Sciatic nerve (tissue), 2 donors: ENCODE measurements around the gene CD164L2. TPM values are rescaled to one million over a fixed set of nuclear protein-coding genes. Genes with fewer than 3 reads are reported as not detected.
A peak's percentile ranks its signal among the peaks of the same experiment; 100 is the strongest.
"Not testable (repeated sequence)": the region's sequence is repeated elsewhere in the genome, so short reads cannot be mapped to it uniquely, and the experiment has no call there.

ENCODE experiments used
- ATAC-seq: fragments of 200-7000 bp; cut with Tn5 transposase; one replicate; pipeline ENCODE4 v1.9.1; 2020; ENCODE audit warnings: mild to moderate bottlenecking, moderate library complexity
- DNase-seq: peaks from one replicate; pipeline ENCODE4 v3.0.0-alpha.2; 2020; ENCODE audit warnings: low spot score
- intact Hi-C: fragments of 100-400 bp; cut with DNase I; formaldehyde crosslinking; loops from one replicate; pipeline ENCODE4 v1.14.2; 2022
- total RNA-seq: library from RNA; stranded (reverse); fragmentation: NEBNext Ultra II Directional; extraction: Animal tissue kit (Norgen Biotek cat#: 25700); gene quantifications from one replicate; pipeline ENCODE4 v1.2.1, GENCODE V29; 2021
- donor health status: DM: no; HTN: no; CAD: no.
- donor health status: DM: no; HTN: no; CAD: no.

The CD164L2 gene
- total RNA-seq, 1 donor from 2014 or later: not detected

GRCh38 chr1:27392778-27393635, 9.9 kb upstream of the CD164L2 start:
- DNase-seq (no peak), ATAC-seq (no peak)
- intact Hi-C loops: loop anchor here (5.0 kb wide), 2 partner anchors 36 to 91 kb away; no protein-coding TSS in a partner anchor

GRCh38 chr1:27392096-27392777, 9.1 kb upstream of the CD164L2 start, which contains the start of gene GPR3:
Gene GPR3 (plus strand): TSS chr1:27392622. CDS start chr1:27393799, 1,177 bp downstream.
- ATAC-seq: peak; percentile 90
- peak; percentile 92 for DNase-seq
- intact Hi-C loops: loop anchor here (5.0 kb wide), 2 partner anchors 35 to 90 kb away; no protein-coding TSS in a partner anchor

GRCh38 chr1:27391511-27392095, 8.5 kb upstream of the CD164L2 start:
- intact Hi-C loops: loop anchor here (5.0 kb wide), 2 partner anchors 34 to 89 kb away; no protein-coding TSS in a partner anchor
- ATAC-seq: peak; percentile 44
- DNase-seq: no peak

DNA sequence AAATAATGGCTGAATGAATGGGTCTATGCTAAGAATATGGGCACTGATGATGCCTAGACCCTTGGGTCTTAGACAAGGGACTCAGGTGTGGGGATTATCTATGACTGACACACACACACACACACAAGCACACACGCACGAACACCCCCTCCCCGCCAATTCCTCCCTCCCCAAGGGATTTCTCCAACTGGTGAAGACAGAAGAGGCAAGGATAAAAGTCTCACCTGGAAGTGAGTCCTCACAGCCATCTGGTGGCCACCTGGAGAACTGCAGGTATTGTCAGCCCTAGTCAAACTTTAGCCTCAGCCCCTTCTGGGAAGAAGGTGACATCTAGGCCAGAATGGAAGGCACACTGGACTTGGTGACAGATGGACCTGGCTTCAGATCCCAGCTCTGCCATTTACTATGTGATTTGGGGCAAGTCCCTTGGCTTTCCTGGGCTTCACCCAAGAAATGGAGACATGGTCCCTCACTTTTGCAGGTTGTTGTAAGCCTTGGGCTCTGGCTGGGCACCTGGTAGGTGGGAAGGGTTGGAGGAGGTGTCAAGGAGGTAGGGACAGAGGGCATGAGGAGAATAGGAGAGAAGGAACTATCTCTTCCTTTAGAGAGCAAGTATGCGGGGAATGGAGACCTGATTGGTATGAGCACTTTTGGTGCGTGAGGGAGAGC, 5.3 kb upstream of the CD164L2 start:
- intact Hi-C loops: no loop called here
- peak; percentile 83 for DNase-seq
- no peak for ATAC-seq

GRCh38 chr1:27384797-27385196, 1.7 kb upstream of the CD164L2 start:
- ATAC-seq, intact Hi-C loops, DNase-seq: not testable (repeated sequence)

DNA sequence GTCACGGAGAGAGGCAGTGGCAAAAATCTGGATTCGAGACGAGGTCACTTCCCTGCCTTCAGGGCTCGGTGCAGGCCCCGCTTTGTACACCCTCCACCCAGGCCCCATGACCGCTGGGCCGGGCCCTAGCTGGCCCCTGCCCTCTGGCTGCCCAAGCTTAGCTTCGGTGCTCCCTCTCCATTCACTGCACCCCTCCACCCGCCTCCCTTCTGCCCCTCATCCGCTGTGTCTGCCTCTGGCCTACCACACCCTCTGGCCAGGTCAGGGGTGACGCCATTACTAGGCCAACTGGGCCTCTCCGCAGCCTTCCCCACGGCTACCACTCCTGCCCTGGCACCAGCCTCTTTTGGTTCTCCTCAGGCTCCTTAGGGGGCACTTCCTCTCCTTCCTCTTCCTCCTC, 528 bp upstream of the CD164L2 start:
- DNase-seq (no peak), ATAC-seq (no peak)
- intact Hi-C loops: no loop called here

GRCh38 chr1:27381969-27382762, 967 bp downstream of the CD164L2 start:
- ATAC-seq: no peak
- intact Hi-C loops: no loop called here

DNA sequence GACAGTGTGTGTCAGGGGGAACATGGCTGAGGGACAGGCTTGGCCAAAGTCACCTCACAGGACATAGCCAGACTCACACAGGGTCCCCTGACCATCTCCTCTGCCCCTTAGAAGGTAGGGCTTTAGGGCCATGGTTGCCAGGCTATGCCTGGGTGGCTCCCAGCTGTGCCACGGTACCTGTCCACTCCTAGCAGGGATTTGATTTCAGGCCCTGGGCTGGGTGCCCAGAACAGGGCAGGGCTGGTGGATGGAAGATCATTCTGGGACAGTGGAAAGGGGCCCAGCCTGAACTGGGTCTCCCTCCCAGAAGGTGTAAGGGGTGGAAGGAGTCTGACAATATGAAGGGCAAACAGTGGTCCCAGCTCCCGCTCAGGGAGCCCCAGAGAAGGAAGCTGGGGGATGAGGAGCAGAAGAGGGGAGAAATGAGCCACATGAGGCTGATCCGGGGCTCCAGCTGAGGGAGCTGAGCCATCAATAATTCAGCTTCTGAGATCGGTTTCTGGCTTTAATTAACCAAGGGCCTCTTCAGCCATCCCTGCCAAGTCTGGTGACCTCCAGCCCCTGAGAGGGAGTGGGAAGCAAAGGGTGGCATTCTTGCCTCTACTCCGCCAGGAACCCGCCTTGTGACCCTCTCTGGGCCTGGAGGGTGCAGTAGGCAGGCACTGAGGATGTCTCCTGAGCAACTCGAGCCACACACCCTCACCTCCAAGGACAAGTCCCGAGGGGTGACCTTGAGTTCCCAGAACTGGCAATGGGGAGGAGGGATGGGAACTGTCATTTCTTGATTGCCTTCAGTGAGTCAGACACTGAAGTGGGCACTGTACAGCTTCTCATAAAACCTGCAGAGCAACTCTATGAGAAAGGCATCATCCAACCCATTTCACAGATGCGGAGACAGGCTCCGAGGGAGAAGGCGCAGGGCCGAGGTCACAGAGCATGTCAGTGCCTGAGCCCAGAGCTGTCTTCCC, 2.1 kb downstream of the CD164L2 start:
- ATAC-seq (peak; percentile 38), DNase-seq (no peak)
- intact Hi-C loops: no loop called here

More at GRCh38 chr1:27381969-27382762, 967 bp downstream of the CD164L2 start:
- DNase-seq: no peak

- no peak for DNase-seq
- intact Hi-C loops: no loop called here
- peak; percentile 43 for ATAC-seq
Measured at GRCh38 chr1:27380224-27380623, 2.9 kb downstream of the CD164L2 start.

DNA sequence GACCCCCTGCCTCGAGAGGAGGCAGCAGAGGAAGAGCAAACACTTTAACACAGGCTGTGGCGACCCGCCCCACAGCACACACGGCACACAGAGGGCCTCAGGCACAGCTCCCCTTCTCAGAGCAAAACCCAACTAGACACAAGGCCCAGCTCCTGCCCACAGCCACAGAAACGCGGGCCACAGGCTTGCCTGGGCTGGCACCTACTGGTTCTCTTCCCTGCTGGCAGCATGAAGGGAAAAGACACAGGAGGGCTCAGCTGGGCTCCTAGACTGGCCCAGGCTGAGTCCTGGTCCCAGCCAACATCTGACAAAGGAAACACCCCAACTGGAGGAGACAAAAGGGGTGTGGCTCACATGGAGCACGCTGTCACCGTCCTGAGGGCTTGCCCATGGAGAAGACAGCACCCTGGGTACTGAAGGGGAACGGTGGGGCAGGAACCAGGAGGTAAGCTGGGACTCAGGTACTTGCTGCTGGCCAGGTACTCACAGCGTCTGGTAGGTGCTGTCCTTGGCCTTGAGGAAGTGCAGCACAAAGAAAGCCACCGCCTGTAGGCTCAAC, 3.5 kb downstream of the CD164L2 start:
- ATAC-seq: no peak
- DNase-seq: no peak
- intact Hi-C loops: no loop called here

DNA sequence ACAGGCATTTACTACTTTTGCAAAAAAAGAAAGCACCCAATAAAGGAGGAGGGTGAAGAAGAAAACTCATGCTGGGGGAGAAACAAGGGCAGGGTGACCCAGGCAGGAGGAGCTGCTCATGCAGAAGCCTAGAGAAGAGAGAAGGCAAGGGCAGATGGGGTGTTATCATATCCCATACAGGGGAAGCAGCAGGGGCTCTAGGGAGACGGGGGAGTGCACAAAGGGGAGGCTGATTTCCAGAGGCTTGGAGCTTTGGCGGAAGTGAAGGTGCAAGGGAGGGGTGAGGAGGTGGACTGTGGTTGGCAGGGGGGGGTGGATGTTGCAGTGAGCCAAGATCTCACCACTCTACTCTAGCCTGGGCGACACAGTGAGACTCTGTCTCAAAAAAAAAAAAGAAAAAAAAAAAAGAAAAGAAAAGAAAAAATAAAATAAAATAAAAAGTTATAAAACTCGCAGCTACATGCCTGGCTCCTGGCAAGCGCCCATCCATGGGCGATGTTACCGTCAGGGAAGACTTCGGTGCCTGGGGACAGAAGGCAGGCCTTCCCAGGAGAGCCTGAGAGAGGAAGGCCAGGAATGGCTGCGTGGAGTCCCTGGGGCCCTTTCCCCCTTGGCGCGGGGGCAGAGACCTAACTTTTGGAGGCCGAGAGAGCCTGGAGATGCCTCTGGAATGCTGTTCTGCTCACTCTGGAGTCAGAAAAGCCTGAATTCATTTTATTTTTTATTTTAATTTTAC, 5.2 kb downstream of the CD164L2 start:
- intact Hi-C loops: no loop called here
- DNase-seq (no peak), ATAC-seq (no peak)

DNA sequence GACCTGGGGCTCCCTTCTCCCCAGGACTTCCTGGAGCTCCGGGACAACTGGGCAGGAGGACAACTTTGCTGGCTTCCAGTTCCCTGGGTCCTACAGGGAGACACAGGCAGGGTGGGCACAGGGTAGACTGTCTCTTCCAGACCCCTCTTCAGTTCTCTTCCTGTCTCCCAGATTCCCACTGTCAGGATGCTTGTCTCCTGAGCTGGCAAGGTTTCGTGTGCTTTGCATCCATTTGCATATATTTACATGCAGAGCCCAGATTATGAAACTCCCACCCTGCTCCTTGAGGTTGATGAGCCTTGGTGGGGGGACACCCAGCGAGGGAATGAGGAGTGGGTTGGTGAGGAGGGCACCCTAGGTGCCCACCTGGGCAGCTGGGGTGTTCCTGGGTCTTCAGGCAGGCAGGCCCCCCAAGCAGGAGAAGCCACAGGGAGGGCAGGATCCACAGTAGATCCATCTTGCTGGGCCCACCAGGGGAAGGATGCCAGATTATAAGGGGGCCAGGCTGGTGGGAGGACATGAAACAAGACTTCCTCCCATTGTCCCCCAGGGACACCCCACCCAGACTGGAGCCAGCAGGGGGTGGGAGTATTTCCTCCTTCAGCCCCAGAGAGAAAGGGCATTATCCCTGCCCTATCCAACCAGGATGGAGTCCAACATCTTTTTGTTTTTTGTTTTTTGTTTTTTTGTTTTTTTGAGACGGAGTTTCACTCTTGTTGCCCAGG, 8.6 kb downstream of the CD164L2 start, which contains the start of gene FCN3:
Gene FCN3 (minus strand): TSS at position 463 of the 725 bp plus-strand sequence. CDS start 6 bp downstream, at position 457.
- DNase-seq (no peak), ATAC-seq (no peak)
- intact Hi-C loops: no loop called here

- no peak for ATAC-seq
- intact Hi-C loops: no loop called here
- no peak for DNase-seq
Measured at GRCh38 chr1:27372808-27373690, 10.1 kb downstream of the CD164L2 start.

GRCh38 chr1:27372022-27372807, 10.9 kb downstream of the CD164L2 start:
- no peak for ATAC-seq
- intact Hi-C loops: no loop called here
- no peak for DNase-seq
